Mesothelial cell of epicardium (in vitro differentiated cells): ENCODE data around the gene ASB10. TPM values are rescaled to one million over a fixed set of nuclear protein-coding genes. Genes with fewer than 3 reads are reported as not detected.

Experiments used
- DNase-seq, 2 experiments: peaks; one replicate each; pipeline ENCODE4 v3.0.0; 2021; ENCODE audit warnings: low spot score in 2 of 2; ENCODE audit not compliant: unreplicated experiment in 2 of 2
- H3K27ac Mint-ChIP-seq: 2 replicates; pipeline ENCODE4 v1.8.0; 2021; ENCODE audit warnings: mixed read lengths
- H3K27me3 Mint-ChIP-seq: 2 replicates; pipeline ENCODE4 v1.8.0; 2021; ENCODE audit warnings: low read depth, mixed read lengths
- H3K36me3 Mint-ChIP-seq: 2 replicates; pipeline ENCODE4 v1.8.0; 2021; ENCODE audit warnings: mixed read lengths
- H3K4me1 Mint-ChIP-seq: 2 replicates; pipeline ENCODE4 v1.8.0; 2021; ENCODE audit warnings: mixed read lengths
- H3K4me3 Mint-ChIP-seq: 2 replicates; pipeline ENCODE4 v1.8.0; 2021; ENCODE audit warnings: mild to moderate bottlenecking, moderate library complexity, mixed read lengths
- H3K9me3 Mint-ChIP-seq: 2 replicates; pipeline ENCODE4 v1.8.0; 2021; ENCODE audit warnings: mixed read lengths
- CTCF ChIP-seq: fragments of 200-600 bp; sonication (generic); IDR thresholded peaks from one replicate; pipeline ENCODE4 v1.5.0; 2021; ENCODE audit warnings: antibody characterized with exemption; ENCODE audit not compliant: unreplicated experiment
- total RNA-seq: library from RNA; stranded (reverse); gene quantifications from 3 replicates; pipeline ENCODE4 v1.2.1, GENCODE V29; 2021

Gene ASB10
- total RNA-seq, 1 donor from 2014 or later, result not detected

GRCh38 chr7:151152643-151153513 is 34.2 kb downstream of the ASB10 start:
- no peak overlapping the region for H3K4me3 Mint-ChIP-seq
- peaks cover 11% of the 10 kb centered on the region for H3K4me1 Mint-ChIP-seq
- H3K27ac Mint-ChIP-seq, result no peak overlapping the region
- no peaks in the 10 kb centered on the region for H3K9me3 Mint-ChIP-seq
- no peaks in the 10 kb centered on the region for H3K36me3 Mint-ChIP-seq
- peaks cover 30% of the 10 kb centered on the region for H3K27me3 Mint-ChIP-seq
- no peak for TF ChIP-seq CTCF
- no peak for DNase-seq

GRCh38 chr7:151150388-151150787 is 36.7 kb downstream of the ASB10 start:
- H3K27ac Mint-ChIP-seq, result no peak overlapping the region
- H3K27me3 Mint-ChIP-seq, result peaks cover 15% of the 10 kb centered on the region
- DNase-seq, result no peak
- no peaks in the 10 kb centered on the region for H3K36me3 Mint-ChIP-seq
- no peak overlapping the region for H3K4me3 Mint-ChIP-seq
- no peak for TF ChIP-seq CTCF
- peaks cover 8% of the 10 kb centered on the region for H3K4me1 Mint-ChIP-seq
- no peaks in the 10 kb centered on the region for H3K9me3 Mint-ChIP-seq

DNA sequence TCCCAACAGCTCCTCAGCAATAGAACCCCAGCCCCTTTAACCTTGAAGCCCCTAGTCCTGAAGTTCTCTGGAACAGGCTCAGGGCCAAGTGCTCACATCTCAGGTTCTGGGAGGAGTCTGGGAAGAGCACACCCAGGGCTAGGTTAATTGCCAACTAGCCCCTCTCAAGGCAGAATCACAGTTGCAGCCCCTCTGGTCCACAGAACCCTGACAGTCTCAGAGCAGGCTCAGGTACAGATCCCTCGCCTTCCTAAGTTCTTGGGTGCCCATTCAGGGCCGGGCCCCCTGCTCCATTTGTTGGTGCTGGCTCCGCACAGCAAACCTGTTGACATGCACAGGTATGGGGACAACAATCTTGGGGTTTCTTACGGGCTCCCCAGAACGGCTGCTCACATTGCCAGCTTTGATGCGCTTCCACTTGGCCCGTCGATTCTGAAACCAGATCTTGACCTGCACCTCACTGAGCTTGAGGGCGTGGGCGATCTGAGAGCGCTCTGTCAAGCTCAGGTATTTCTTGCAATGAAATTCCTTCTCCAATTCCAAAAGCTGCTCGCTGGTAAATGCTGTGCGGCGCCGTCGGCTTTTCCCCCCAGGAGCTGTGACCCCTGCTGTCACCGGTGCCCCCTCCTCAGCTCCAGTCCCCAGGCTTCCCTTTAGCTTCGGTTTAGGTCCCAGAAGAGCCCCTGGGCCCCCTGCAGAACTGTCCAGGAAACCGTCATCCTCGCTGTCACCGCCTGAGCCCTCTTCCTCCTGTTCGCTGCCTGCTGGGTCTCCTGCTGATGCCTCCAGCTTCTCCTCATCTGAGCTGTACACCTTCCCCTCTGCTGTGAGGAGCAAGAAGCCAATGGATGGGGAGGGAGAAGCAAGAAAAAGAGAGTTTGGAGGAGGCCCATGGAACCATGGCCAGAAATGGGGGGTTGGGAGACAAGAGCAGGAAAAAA is 38.5 kb downstream of the ASB10 start:
- Mint-ChIP-seq H3K4me1 (peaks cover 5% of the 10 kb centered on the region), H3K36me3 (peaks cover 6% of the 10 kb centered on the region), H3K27me3 (peaks cover 7% of the 10 kb centered on the region), H3K4me3 (no peak overlapping the region), H3K27ac (no peak overlapping the region), H3K9me3 (no peaks in the 10 kb centered on the region)
- TF ChIP-seq CTCF, result no peak
- no peak for DNase-seq

- no peak for TF ChIP-seq CTCF
- no peaks in the 10 kb centered on the region for H3K9me3 Mint-ChIP-seq
- no peak for DNase-seq
- H3K27me3 Mint-ChIP-seq, result peaks cover 7% of the 10 kb centered on the region
- peaks cover 12% of the 10 kb centered on the region for H3K36me3 Mint-ChIP-seq
- no peak overlapping the region for H3K4me3 Mint-ChIP-seq
- no peak overlapping the region for H3K27ac Mint-ChIP-seq
- peaks cover 5% of the 10 kb centered on the region for H3K4me1 Mint-ChIP-seq
These were observed 40.3 kb downstream of the ASB10 start for GRCh38 chr7:151146761-151147160.

DNA sequence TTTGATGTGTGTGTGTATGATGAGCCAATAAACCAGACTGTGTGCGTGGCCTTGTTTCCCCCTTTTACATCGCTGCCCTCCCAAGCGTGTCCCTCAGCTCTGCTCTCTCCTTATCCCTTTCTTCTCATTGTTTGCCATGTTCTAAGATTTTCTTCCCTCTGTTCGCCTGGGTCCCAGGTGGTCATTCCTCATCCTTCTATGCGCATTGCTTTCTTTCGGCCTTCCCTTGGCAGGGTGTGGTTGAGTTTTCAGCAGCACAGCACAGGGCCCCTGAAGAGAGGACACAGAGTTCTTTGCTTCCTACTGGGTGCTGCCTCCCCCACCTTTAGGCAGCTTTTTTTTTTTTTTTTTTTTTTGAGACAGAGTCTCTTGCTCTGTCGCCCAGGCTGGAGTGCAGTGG is 42.7 kb downstream of the ASB10 start:
- H3K36me3 Mint-ChIP-seq, result peaks cover 18% of the 10 kb centered on the region
- H3K9me3 Mint-ChIP-seq, result no peaks in the 10 kb centered on the region
- no peaks in the 10 kb centered on the region for H3K4me1 Mint-ChIP-seq
- peaks cover 4% of the 10 kb centered on the region for H3K27me3 Mint-ChIP-seq
- H3K4me3 Mint-ChIP-seq, result no peak overlapping the region
- no peak for TF ChIP-seq CTCF
- DNase-seq, result no peak
- no peak overlapping the region for H3K27ac Mint-ChIP-seq
